Hypothalamus (tissue), 51 donors: Measurements from ENCODE around the gene KLF6.
A peak's percentile ranks its signal among the peaks of the same experiment; 100 is the strongest.

Source experiments
- DNase-seq, 51 donors: peaks; one replicate each; lab custom pipeline; 2025; lab: John Stamatoyannopoulos, UW

The KLF6 gene

DNA sequence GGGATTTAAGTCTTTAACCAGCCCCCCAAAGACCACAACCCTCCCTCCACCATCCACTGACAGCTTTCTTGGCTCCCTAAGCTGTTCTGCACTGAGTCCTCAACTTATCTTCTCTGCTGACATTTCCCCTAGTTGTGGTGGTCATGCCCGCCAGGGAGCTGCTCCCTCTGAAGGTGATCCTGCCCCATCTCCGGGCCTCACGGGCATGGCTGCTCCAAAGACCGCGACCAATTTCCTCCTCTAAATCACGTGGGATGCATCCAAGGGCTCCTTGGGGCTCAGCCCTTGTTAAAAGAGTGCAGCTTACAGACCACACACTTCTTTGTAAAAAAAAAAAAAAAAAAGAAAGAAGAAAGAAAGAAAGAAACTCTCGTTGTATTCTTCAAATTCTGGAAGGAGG lies 27.1 kb upstream of the KLF6 start:
- no peak for DNase-seq

DNA sequence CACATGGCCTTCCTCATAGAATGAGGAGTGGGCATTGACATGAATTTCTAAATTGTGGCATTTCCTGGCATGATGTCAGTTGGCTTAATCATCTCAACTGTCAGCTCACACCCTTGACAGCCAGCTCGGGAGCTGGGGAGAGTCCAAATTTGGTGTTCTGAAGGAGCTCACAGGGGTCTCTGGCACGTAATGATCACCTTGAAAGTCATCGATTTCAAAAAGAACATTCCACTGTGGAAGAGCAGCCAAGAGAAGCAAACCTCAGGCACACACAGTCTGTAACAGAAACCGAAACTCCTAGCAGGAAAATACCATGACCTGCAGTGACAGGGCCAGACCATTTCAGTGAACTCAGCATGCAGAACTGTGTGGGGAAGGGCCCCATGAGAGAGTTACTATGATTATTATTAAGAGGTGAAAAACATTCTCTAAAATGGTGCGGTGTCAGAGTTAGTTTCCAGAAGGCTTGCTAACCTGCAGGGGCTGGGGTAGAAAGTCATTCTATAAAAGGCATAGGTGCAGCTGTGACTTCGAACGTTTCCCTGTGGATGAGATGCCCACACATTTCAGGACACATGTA lies 26.4 kb upstream of the KLF6 start:
- no peak for DNase-seq

DNA sequence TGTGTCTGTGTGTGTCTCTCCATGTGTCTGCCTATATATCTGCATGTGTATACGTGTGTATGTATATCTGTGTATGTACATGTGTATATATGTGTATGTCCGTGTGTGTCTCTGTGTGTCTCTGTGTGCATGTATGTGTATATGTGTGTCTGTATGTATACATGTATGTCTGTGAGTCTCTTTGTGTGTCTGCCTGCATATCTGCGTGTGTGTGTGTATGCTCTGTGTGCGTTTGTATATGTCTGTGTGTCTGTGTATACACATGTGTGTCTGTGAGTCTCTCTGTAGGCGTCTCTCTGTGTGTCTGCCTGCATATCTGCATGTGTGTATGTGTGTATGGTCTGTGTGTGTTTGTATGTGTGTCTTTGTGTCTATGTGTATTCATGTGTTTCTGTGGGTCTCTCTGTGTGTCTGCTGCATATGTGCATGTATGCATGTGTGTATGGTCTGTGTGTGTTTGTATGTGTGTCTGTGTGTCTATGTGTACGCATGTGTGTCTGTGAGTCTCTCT lies 23.7 kb upstream of the KLF6 start:
- DNase-seq = no peak

DNA sequence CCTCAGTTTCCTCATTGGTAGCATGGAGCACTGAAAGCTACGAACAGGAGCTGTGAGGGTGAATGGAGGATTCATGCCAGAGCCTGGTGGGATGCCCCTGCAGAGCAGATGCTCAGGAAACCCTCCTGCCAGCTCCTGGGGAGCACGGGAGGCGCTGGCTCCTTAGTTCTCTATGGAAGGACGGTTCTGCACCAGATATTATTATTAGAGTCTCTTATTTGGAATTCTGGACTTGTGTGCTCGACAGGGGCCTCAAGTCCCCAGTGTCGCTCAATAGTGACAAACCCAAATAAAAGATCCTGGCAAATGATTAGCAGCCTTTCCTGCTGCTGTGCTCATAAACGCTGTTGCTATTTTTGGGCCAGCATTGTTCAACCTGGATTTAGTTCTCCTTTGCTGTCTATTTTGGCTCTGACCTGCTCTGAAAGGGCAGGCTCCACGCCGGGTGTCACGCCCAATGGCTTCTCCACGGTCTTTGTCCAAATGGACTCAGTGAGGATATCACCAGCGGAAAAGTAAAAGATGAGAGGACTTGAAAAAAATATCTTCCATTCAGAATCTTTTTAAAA lies 23.0 kb upstream of the KLF6 start:
- no peak for DNase-seq

DNA sequence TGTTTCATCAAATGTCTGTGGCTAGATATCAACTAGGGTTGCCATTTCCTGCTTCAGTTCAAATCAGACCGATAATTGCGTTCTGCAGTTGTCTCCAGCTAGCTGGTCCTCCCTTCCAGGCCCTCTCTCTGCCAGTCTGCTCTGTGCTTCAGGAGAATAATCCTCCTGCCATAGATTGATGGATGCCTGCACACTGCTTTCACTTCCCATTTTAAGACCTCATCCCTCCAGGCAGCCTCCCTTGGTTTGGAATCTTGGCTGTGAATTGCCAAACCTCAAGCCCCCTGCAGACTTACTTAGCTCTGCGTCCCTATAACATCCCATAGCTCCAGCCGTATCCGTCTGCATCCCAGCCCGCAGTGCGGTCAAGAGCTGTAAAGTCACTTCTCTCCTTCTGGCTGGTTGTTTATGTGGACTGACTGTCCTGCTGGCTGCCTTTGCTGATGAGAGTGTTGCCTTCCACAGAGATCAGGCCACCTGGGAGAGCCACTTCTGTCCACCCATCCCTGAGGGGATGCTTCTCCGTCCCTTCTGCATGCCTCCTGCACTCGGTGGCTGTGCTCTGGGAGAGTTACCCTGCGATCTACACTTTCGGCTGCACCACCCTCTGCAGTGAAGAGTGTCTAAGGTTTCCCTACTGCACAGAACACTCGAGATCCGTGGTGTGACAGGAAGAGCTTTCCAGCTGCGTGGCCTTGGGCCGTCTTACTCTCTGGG lies 22.4 kb upstream of the KLF6 start:
- no peak for DNase-seq

DNA sequence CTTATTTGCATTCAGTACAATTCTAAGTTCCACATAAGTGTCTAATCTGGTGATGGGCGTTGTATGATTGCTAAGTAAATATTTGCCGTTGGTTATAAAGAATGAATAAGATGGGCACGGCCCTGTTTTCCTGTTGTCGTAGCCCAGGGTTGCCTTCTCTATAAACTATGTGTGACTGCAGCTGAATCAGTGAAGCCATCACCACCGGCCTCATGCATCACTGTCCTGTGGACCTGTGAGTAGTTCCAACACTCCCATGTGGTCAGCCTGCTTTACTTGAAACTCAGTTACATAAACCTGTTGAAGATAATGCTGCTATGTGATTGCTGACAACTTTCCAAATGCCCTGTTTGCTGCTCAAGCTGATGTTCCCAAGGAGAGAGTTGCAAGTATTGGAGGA lies 21.6 kb upstream of the KLF6 start:
- DNase-seq = no peak

DNA sequence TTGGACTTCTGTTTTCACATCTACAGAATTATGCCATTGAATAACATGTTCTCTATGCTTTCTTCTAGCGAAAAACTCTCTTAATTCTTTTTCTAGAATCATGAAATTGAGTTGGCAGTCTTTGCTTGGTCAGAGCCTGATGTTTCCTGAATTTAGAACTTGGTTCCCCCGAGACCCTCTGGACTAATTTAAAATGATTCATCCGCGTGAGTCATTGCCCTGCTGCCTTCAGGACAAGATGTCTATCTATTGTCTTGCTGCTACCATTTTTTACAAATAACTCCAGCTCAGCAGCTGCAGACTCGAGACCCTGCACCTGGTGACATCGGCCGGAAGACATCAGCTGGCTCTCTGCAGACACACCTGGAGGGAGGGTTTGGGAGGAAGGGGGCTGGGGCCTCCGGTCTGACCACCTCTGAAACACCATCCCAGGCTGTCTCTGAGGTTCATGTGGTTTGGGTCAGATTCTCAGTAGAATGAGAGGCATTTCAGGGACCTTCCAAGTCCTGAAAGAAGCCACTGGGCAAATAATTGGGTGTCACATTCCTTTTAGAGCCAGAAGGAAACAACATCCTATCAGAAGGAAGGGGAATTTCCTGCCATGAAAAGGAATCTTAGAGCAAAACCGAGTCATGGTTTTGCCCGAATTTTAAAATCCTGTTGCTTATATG lies 20.9 kb upstream of the KLF6 start:
- DNase-seq = no peak

DNA sequence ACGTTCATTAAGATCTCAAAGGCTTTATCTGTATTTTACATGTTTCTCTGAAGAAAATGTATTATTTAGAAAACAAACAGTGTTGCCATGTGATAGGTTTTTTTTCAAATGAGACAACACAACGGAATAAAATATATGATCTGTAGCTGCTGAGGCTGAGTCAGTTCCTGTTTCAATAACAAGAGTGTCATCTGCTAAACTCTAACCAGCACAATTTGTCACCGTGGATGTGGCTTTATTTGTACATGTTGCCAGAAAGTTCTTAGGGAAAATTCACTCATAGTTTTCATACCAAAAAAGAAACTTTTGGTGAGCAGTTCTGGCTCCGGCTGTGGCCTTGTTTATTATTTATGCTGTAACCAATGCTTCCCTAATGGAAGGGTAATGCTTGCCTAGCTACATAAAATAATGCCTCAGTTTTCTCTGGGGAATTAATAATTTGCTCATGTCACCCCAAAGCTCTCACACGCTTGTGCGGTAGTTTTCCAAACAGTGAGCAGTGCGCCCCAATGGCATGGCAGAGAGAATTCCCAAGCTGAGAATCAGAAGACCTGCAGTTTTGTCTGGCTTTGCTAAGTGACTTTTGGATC lies 20.3 kb upstream of the KLF6 start:
- no peak for DNase-seq

DNA sequence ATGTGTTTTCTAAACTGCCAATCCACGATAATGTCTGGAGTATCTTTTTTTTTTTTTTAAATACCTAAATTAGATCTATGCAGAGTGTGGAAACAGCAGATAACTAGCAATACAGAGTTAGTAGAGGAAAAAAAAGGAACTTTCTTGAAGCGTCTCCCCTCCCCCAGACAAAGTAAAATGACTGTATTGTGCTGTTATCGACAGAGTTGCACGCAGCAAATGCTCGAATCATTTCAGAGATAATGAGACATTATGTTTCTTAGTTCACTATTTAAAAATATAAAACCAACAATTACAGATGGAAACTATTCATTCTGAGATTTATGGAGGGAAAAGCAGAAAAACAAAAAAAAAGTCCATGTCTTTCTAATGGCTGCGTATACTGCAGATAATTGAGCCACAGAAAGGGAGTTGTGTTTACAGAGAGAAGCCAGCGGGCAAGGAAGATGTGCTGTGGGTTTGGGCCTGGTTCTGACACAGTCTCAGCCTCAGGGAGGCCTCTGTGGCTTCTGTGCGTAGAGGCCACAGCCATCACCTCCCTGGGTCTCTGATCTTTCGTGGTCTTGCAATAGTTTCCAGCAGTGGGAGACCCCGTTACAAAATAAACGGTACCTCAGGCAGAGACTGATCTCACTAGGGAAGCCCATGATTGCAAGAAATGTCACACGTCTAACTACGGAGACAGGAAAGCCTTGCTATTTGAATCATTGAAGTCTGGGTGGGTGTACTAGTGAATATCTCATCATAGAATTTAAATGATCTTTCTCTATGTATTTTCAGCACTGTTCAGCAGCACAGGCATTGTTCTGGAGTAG lies 19.1 kb upstream of the KLF6 start:
- DNase-seq = peak in 2 of 51 donors; percentile 27 to 53

DNA sequence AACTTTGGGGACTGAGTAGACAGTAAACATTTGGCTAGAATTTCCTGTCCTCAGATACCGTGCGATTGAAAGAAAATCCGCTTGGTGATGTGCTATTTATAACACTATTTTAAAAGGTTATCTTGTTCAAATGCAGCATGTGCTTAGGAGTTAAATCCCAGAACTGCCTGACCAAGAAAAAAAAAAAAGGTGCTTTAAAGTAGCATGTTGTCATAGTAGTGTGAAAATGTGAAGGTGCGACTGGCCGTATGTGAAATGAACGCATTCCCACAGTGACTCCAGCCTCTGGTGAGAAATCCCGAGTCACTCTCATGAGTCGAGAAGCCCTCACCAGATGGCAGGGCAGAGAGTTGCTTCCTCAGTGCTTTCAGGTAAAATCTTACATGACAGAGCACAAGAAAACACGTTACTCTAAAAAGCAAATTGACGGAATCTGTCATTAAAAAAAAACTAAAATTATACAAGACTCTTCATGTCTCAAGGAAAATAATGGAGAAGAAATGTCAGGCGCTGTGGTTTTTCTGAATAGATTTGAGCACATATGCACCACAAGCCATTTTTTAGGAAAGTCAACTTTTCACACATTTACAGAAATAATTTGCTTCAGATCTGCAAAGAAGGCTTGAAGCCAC lies 18.4 kb upstream of the KLF6 start:
- DNase-seq = peak in 1 of 51 donors; percentile 27

DNA sequence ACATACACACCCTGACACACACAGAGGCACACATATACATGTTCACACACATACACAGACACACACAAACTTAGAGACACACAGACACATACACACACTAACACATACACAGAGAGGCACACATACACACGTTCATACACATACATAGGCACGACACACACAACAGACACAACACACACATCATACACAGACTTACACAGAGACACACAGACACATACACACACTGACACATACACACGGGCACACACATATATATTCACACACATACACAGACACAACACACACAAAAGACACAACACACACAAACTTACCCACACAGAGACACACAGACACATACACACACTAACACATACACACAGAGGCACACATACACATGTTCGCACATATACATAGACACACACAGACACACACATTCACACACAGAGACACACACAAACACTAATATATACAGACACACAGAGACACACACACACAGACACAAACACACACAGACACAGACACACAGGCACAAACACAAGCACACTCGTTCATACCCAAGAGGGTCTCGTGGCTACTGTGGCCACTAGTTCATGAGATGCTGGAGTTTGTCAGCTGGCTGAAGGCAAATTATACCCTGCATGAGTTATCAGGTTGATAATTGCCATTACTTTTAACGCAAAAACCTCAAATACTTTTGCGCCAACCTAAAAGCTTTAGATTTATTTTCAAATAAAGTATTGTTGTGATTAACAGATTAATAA lies 17.7 kb upstream of the KLF6 start:
- no peak for DNase-seq

DNA sequence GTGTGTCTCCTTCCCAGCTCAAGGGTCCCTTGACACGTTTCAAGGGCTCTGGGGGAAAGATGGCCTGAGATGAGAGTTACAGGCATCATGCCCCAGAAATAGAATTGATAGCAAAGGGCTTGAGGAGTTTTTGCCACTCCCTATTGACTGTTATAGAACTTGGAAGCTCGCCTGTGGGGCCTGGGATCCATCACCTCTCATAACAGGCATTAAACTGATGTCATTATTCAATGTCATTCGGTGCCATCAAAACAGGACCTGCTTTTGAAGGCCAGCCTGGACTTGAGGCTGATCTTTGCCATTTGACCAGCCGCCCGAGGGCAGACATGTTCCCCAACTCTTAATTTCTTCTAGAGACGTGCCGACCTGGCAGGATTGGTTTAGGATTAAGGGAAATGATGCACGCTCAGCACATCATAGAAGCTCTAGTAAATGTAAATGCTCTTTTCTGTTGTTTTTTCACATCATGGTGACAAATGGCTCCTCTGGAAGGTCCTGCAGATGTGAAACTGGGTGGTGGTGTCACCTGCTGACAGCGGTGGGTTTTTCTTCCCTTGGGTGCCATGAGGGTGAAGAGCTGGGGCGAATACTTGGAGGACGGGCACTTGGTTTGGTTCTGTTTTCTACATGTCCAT lies 16.7 kb upstream of the KLF6 start:
- DNase-seq = no peak

DNA sequence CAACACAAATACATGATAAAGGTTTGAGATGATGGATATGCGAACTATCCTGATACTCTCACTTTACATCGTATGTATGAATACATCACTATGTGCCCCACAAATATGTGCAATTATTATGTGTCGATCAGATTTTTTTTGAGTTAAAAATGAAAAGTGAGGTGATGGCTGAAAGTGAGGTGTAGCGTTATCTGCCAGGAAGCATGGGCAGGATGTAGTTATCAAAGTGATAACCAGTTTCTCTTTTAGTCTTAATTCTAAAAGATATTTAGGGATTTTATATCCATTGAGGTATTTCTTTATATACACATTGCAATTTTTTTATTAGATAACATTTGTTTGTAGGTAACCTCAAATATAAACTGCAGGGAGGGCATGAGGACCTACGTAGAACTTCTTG lies 15.6 kb upstream of the KLF6 start:
- no peak for DNase-seq

DNA sequence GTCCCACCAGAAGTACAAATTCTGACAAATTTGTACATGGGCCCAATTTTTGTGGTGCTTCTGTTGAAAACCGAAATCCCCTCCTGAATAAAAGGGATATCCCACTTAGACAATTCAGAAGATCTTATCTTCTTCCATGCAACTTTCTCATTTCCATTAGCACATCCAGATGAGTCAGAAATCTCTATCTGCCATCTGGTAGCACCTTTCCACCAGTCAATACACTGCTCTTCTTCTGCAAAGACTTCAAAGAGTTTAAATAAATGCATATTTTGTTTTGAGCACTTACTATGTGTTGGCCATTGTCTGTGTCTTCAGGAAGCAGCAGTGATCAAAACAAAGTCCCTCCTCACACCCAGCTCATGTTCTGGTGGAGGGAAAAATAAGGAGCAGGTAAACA lies 12.7 kb upstream of the KLF6 start:
- no peak for DNase-seq

DNA sequence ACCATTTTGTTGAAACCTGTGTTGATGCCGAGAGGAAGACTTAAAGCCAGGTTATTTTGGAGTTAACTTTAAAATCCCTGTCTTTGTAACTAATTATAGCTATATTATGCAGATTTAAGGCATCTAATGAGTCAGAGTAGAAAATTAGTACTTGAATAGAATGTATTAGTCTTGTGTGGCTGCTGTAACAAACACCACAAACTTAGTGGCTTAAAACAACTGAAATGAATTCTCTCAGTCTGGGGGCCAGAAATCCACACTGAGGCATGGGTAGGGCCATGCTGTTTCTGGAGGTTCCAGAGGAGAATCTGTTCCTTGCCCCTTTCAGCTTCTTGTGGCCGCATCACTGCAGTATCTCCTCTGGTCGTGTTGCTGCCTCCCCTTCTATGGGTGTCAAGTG lies 8.5 kb upstream of the KLF6 start:
- no peak for DNase-seq

DNA sequence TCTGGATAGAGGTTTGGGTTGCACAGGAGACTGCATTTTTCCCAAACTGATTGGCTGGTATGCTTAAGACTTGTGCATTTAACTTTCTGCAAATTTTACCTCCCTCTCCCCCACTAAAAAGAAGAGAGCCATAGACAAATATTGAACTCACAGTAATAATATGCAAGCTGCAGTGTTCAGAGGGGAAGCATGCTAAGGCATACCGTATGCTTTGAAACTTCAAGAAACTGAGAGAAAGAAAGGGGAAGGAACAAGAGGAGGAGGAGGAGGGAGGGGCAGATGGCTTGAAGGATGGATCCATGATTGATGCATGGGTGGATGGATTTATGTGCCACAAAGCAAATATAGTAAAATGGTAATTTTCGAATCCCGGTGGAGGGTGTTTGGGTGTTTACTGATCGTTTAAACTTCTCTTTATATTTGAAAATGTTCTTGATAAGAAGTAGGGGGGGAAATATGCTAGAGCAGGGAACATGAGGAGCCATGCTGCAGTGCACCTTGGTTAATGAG lies 7.8 kb upstream of the KLF6 start:
- DNase-seq = no peak

DNA sequence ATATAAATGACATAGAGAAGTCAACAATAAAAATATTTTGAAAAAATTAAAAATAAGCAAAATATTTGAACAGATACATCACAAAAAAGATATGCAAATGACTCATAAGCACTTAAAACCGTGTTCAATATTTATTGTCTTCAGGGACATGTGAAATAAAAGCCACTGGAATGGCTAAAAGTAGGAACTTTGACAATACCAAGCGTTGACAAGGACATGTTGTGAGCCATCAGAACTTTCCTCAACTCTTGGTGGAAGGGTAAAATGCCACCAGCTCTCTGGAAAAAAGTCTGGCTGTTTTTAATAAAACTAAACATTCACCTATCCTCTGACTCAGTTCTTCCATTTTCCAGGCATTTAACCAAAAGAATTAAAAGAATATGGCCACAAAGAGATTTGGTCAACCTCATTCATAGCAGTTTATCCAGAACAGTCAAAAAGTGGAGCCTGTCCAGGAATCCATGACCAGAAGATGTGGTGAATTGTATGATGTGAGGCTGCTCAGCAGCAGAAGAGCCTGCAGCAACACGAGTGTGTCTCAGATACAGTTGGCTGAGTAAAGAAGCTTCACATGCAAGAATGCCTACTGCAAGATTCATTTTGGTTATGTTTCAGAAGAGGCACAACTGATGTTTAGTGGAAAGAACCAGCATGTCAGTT lies 7.1 kb upstream of the KLF6 start:
- no peak for DNase-seq

DNA sequence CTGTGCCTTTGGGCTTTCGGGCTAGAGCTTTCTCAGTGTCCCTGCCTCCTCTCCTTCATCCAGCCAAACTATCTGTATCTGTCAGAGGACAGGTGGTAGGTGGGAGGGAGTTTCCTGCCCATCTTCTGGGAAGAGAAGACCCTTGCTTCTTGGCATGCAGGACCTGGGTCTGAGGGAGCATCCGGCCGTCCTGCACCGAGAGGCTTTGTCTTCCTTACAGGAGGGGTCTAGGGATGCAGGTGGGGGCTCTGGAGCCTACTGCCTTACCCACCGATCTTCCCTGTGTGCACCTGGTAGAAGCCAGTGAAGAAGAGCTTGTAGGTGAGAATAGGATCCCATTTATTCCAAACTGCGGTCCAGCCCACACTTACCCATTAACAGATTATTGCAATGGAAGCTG lies 5.8 kb upstream of the KLF6 start:
- no peak for DNase-seq
